ENCODE data around the gene SGPP2. TPM values are rescaled to one million over a fixed set of nuclear protein-coding genes. Genes with fewer than 3 reads are reported as not detected.
A peak's percentile ranks its signal among the peaks of the same experiment; 100 is the strongest.

SGPP2 gene
- total RNA-seq, 1 donor from 2014 or later: 0.11 TPM

DNA sequence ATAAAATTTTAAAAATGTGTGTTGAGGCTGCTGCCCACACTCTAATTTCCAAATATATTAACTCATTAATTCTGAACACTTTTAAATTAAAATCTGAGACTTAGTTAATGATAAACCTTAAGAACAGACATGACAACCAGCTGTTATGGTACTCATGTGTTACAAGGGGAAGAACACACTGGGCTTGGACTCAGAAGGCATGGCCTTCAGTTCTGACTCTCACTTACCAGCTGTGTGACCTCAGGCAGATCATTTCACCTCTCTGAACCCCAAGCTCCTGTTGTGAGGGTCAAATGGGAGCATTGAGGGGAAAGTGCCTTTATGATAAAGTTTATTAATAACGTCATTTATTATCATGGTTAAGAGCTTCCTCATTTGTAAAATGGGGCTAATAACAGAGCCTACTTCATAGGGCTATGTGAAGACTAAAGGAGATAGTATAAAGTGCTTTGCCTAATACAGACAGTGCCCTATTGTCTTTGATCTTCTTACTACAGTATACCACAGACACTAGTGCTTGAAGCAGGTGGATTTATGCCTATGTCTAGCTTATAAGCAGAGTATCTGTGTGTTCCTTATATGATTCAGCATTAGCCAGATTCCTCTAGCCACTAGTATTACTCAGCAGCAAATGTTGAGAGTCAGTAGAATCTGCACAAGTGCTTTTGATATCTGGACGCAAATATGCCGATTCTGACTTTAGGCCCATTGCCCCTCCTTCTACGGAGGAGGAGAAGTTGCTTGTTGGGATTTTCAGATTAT lies 99.6 kb downstream of the SGPP2 start:
- no peak for DNase-seq (ENCODE audit: low spot score)
- H3K27me3 ChIP-seq: no peaks in the 10 kb centered on the region
- no peaks in the 10 kb centered on the region for H4K20me1 ChIP-seq (ENCODE audit: low read depth)
- TF ChIP-seq EZH2phosphoT487 (IDR thresholded peaks at IDR 0.05): no peak
- TF ChIP-seq EZH2 (IDR thresholded peaks at IDR 0.05): no peak
- TF ChIP-seq, protein P1, sequence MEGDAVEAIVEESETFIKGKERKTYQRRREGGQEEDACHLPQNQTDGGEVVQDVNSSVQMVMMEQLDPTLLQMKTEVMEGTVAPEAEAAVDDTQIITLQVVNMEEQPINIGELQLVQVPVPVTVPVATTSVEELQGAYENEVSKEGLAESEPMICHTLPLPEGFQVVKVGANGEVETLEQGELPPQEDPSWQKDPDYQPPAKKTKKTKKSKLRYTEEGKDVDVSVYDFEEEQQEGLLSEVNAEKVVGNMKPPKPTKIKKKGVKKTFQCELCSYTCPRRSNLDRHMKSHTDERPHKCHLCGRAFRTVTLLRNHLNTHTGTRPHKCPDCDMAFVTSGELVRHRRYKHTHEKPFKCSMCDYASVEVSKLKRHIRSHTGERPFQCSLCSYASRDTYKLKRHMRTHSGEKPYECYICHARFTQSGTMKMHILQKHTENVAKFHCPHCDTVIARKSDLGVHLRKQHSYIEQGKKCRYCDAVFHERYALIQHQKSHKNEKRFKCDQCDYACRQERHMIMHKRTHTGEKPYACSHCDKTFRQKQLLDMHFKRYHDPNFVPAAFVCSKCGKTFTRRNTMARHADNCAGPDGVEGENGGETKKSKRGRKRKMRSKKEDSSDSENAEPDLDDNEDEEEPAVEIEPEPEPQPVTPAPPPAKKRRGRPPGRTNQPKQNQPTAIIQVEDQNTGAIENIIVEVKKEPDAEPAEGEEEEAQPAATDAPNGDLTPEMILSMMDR (IDR thresholded peaks at IDR 0.05): no peak
- no peak overlapping the region for H3K4me3 ChIP-seq
- no peak overlapping the region for H3K4me2 ChIP-seq
- H3K27ac ChIP-seq: no peak overlapping the region
- H3K4me1 ChIP-seq: peaks cover 4% of the 10 kb centered on the region
- H3K27ac Mint-ChIP-seq: no peak overlapping the region
- H3K9me3 ChIP-seq (ENCODE audit: low read depth): no peaks in the 10 kb centered on the region
- no peak overlapping the region for H3K4me3 Mint-ChIP-seq
- H3F3A ChIP-seq (ENCODE audit: low read depth): peaks cover 3% of the 10 kb centered on the region
- no peak overlapping the region for H3K9ac ChIP-seq
- H3K36me3 Mint-ChIP-seq: peaks cover 10% of the 10 kb centered on the region
- no peak overlapping the region for H2AFZ ChIP-seq (replicated peaks)
- no peaks in the 10 kb centered on the region for H3K27me3 Mint-ChIP-seq (ENCODE audit: insufficient read depth, low read depth)
- H3K79me2 ChIP-seq (ENCODE audit: low read depth): no peaks in the 10 kb centered on the region
- peaks cover 18% of the 10 kb centered on the region for H3K4me1 Mint-ChIP-seq
- peaks cover 7% of the 10 kb centered on the region for H3K9me3 Mint-ChIP-seq
- no peaks in the 10 kb centered on the region for H3K36me3 ChIP-seq

DNA sequence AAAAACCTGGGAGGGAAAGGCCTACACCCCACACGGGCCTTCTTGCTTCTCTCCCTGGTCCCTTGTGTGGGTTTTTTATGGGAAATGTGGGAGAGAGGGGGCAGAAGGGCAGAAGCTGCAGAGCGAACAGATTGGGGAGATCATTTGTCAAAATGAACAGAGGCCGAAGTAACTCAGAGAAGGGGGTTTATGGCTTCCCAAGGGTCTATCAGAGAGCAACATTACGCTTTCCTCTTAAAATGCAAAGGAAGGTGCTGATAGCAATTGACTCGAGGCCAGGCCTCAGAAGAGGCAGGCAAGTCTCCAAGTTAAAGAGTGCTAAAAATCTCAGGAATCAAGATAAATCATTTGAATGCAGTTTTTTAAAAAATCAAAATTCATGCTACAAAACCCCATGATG lies 101.5 kb downstream of the SGPP2 start:
- H3K4me2 ChIP-seq: no peak overlapping the region
- no peaks in the 10 kb centered on the region for H3K36me3 ChIP-seq
- TF ChIP-seq EZH2 (IDR thresholded peaks at IDR 0.05) (no peak), EZH2phosphoT487 (IDR thresholded peaks at IDR 0.05) (no peak)
- TF ChIP-seq, protein P1 (IDR thresholded peaks at IDR 0.05): no peak
- H3F3A ChIP-seq (ENCODE audit: low read depth): no peaks in the 10 kb centered on the region
- no peak overlapping the region for H3K27ac ChIP-seq
- Mint-ChIP-seq H3K4me3 (no peak overlapping the region), H3K4me1 (peaks cover 7% of the 10 kb centered on the region), H3K27ac (no peak overlapping the region), H3K36me3 (peaks cover 13% of the 10 kb centered on the region), H3K9me3 (peaks cover 13% of the 10 kb centered on the region), H3K27me3 (ENCODE audit: insufficient read depth, low read depth) (no peaks in the 10 kb centered on the region)
- H3K9me3 ChIP-seq (ENCODE audit: low read depth): no peaks in the 10 kb centered on the region
- DNase-seq (ENCODE audit: low spot score): no peak
- no peaks in the 10 kb centered on the region for H3K4me1 ChIP-seq
- no peak overlapping the region for H3K9ac ChIP-seq
- no peaks in the 10 kb centered on the region for H3K27me3 ChIP-seq
- H4K20me1 ChIP-seq (ENCODE audit: low read depth): no peaks in the 10 kb centered on the region
- peak overlapping the region; percentile 63 for H2AFZ ChIP-seq (replicated peaks)
- H3K4me3 ChIP-seq: no peak overlapping the region
- H3K79me2 ChIP-seq (ENCODE audit: low read depth): no peaks in the 10 kb centered on the region

DNA sequence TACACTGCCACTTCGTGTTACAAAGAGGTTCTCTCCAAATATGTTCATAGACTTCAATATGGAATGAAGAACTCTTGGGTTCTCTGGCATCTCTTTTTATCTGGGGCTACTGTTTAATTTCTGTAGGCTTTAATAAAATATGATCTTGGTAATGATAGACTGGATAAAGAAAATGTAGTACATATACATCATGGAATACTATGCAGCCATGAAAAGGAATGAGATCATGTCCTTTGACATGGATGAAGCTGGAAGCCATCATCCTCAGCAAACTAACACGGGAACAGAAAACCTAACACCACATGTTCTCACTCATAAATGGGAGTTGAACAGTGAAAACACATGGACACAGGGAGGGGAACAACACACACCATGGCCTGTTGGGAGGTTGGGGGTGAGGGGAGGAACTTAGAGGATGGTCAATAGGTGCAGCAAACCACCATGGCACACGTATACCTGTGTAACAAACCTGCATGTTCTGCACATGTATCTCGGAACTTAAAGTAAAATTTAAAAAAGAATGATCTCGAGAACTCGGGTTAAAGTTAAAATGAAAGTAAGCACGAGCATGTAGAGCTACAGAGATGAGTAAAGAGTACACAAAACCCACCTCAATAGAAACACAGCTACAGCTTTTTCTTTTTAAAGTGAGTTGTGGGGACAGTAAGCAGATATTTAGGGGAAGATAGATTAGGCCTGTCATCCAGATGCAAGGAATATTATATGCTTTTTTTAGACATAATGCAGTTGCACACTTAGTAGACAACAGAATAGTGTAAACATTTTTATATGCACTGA lies 102.3 kb downstream of the SGPP2 start:
- no peaks in the 10 kb centered on the region for H3K79me2 ChIP-seq (ENCODE audit: low read depth)
- H3K4me3 ChIP-seq: no peak overlapping the region
- TF ChIP-seq EZH2 (IDR thresholded peaks at IDR 0.05) (no peak), EZH2phosphoT487 (IDR thresholded peaks at IDR 0.05) (no peak)
- H4K20me1 ChIP-seq (ENCODE audit: low read depth): no peaks in the 10 kb centered on the region
- no peaks in the 10 kb centered on the region for H3K9me3 ChIP-seq (ENCODE audit: low read depth)
- no peaks in the 10 kb centered on the region for H3K27me3 ChIP-seq
- H3K4me2 ChIP-seq: no peak overlapping the region
- no peaks in the 10 kb centered on the region for H3K4me1 ChIP-seq
- H3K4me1 Mint-ChIP-seq: peaks cover 7% of the 10 kb centered on the region
- no peaks in the 10 kb centered on the region for H3K27me3 Mint-ChIP-seq (ENCODE audit: insufficient read depth, low read depth)
- no peak overlapping the region for H3K9ac ChIP-seq
- no peak for DNase-seq (ENCODE audit: low spot score)
- peaks cover 13% of the 10 kb centered on the region for H3K36me3 Mint-ChIP-seq
- H3K36me3 ChIP-seq: no peaks in the 10 kb centered on the region
- H3F3A ChIP-seq (ENCODE audit: low read depth): no peaks in the 10 kb centered on the region
- H3K27ac Mint-ChIP-seq: no peak overlapping the region
- no peak overlapping the region for H3K27ac ChIP-seq
- peak overlapping the region; percentile 37 for H3K4me3 Mint-ChIP-seq
- no peak overlapping the region for H2AFZ ChIP-seq (replicated peaks)
- peaks cover 13% of the 10 kb centered on the region for H3K9me3 Mint-ChIP-seq
